ENCODE data around the gene SFTPB.
A peak's percentile ranks its signal among the peaks of the same experiment; 100 is the strongest.

The SFTPB gene

GRCh38 chr2:85702172-85702571 lies 34.2 kb upstream of the SFTPB start:
- DNase-seq (ENCODE audit: low spot score), result no peak

DNA sequence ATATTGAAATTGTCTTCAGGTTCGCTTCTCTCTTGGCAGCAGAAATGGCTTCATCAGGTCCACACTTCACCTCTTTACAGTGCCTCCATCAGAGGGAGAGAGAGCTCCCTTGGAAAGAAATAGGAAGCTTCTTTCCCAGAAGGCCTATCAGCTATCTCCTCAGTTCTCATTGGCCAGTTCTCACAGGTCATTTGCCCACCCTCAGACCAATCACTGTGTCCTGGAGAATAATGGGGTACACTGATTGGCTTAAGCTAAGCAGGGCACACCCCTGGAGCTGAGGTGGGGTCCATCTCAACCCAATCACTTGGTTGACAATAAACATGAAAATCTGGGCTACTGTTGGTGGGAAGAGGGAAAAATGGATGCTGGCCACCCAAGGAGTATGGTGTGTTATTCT lies 31.3 kb upstream of the SFTPB start:
- no peak for DNase-seq (ENCODE audit: low spot score)

DNA sequence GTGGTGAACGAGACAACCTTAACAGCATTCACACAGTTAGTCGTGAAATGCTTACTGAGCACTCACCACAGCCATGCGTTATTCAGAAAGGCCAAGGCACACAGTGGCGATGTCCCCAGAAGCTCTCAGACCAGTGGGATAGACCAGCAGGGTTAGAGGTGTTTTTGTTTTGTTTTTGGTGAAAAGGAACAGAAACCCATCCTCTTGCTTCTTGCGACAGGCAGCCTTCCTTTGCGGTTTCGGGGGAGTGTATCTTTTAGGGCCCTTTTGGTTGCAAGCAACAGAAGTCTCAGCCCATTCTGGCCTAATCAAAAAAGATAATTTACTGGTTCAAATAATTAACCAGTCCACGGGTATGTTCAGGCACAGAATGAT lies 30.9 kb upstream of the SFTPB start:
- no peak for DNase-seq (ENCODE audit: low spot score)

DNA sequence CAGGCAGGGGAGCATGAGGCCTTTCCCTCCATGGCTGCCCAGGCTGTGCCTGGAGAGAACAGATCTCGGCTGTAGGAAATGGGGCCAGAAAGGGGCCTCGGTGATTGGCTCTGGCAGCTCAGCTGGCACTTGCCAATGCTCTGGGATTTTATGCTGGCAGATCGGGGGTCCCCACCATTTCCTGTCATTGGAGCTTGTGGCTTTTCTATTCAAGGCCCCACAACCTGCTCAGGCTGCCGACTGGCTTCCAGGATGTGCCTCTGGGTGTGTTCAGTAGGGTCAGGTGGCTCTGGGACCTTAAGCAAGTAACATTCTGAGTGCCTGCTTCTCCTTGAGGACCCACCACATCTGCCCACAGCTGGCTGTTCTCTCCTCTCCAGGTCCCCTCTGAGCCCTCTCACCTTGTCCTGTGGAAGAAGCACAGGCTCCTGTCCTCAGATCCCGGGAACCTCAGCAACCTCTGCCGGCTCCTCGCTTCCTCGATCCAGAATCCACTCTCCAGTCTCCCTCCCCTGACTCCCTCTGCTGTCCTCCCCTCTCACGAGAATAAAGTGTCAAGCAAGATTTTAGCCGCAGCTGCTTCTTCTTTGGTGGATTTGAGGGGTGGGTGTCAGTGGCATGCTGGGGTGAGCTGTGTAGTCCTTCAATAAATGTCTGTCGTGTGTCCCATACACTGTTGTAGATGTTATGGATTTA lies 30.3 kb upstream of the SFTPB start:
- DNase-seq (ENCODE audit: low spot score), result no peak

DNA sequence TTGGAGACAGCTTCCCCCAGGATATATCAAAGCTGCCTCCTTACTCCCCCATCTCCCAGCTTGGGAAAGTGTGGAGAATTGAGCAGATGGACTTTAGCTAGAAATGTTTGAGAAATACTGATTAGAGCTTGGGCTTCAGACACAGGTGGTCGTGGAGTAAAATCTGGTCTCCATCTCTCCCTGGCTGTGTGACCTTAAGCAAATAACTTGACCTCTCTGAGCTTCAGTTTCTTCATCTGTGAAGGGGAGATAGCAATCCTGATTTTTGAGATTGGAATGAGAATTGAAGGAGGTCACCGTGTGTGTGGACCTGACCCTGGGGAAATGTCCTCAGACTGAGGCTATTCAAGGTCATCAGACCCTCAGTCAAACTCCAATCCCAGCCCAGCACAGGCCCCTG lies 29.7 kb upstream of the SFTPB start:
- DNase-seq (ENCODE audit: low spot score), result no peak

DNA sequence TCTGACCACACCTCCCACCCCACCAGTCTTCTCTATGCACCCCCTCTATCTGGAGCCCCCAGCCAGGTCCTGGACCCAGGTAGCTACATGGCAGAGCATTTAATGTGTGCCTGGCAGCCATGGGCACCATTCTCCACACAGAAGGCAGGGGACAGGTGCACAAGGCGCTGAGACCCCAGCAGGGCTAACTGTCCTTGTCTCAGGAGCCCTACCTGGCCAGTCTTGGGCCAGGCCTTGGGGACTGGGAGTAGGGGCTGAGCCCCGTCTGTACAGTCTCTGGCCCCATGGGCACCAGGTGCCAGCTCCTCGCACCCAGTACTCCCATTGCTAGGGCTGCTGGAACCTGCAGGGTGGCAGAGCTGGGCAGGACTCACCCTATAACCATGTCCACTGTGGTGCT lies 29.1 kb upstream of the SFTPB start:
- no peak for DNase-seq (ENCODE audit: low spot score)

GRCh38 chr2:85695691-85696668 lies 28.0 kb upstream of the SFTPB start:
- DNase-seq (ENCODE audit: low spot score), result no peak

GRCh38 chr2:85695121-85695520 lies 27.1 kb upstream of the SFTPB start:
- DNase-seq (ENCODE audit: low spot score), result no peak

DNA sequence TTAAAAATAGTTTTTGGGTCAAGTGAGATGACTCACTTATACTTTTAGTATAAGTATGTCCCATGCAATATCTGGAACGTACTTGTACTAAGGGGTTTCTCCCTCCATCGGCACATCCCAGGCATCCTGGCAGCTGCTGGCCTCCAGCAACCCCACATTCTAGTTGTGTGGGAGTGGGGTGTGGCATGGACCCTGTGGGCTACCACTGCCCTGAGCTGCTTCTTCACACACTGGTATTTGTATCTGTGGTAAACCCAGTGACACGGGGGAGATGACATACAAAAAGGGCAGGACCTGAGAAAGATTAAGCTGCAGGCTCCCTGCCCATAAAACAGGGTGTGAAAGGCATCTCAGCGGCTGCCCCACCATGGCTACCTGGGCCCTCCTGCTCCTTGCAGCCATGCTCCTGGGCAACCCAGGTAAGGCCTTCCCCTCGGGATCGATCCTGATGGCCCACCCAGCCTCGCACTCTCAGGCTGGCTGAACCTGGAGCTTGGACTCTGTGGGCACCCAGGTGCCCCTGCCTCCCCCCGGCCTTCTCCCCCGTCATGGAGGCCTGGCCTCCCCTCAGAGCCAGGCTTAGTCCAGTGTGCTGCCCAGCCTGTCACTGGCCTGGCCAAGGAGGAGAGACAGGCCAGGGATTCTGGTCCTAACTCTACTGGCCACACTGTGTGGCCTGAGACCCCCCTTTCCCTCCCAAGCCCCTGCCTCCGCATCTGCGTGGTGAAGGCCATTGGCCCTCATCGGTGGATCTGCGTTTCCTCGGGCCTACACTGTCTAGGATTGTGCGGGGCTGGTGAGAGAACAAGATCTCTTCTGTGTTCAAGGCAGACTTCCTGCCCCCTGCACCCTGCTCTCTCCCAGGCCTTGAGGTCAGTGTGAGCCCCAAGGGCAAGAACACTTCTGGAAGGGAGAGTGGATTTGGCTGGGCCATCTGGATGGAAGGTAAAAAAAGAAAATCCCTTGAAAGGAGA lies 26.3 kb upstream of the SFTPB start, which contains the start of gene GNLY:
Gene GNLY (plus strand): TSS at position 307 of the 974 bp plus-strand sequence. CDS start 61 bp downstream, at position 368.
- DNase-seq (ENCODE audit: low spot score), result no peak

- DNase-seq (ENCODE audit: low spot score), result no peak
These were observed 24.1 kb upstream of the SFTPB start for GRCh38 chr2:85692039-85692645.

DNA sequence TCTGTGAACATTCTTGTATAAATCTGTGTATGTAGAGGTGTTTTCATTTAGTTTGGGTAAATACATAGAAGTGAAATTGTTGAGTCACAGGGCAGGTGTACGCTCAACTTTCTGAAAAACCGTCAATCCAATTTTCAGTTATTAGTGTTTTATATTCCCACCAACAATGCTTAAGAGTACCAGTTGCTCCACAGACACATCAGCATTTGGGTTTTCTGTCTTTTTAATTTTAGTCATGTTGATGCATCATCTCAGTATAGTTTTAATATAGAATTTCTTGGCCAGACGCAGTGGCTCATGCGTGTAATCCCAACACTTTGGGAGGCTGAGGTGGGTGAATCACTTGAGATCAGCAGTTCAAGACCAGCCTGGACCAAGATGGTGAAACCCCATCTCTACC lies 22.9 kb upstream of the SFTPB start:
- no peak for DNase-seq (ENCODE audit: low spot score)

DNA sequence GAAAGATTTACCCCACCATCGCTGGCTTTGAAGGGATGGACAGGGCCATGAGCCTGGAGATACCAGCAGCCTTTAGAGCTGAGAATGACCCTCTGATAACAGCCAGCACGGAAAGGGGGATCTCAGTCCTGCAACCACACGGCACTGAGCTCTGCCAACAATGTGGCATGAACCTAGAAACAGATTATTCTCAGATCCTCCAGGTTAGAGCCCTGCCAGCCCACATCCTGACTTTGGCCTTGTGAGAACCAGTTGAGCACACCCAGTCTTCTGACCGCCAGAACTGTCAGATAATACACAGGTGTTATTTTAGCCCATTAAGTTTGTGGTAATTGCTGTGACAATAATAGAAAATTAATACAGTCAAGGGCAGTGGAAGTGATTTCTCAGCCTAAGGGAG lies 16.8 kb upstream of the SFTPB start:
- DNase-seq (ENCODE audit: low spot score), result no peak

- DNase-seq (ENCODE audit: low spot score), result no peak
These were observed 16.4 kb upstream of the SFTPB start for GRCh38 chr2:85684380-85684779.

DNA sequence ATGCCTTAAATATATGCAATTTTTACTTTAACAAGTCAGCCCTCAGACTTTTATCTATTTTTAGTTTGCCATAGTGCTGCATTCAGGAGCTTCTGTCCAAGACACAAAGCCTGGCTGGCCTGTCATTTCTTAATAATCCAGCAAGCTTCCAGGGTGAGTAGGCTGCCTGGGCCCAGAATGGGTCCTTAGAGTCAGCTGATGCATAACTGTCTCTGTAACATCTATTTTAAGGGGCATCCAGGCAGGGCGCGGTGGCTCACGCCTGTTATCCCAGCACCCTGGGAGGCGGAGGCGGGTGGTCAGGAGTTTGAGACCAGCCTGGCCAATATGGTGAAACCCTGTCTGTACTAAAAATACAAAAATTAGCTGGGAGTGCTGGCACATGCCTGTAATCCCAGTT lies 14.4 kb upstream of the SFTPB start:
- DNase-seq (ENCODE audit: low spot score), result no peak

- DNase-seq (ENCODE audit: low spot score), result no peak
These were observed 13.8 kb upstream of the SFTPB start for GRCh38 chr2:85681776-85682175.

DNA sequence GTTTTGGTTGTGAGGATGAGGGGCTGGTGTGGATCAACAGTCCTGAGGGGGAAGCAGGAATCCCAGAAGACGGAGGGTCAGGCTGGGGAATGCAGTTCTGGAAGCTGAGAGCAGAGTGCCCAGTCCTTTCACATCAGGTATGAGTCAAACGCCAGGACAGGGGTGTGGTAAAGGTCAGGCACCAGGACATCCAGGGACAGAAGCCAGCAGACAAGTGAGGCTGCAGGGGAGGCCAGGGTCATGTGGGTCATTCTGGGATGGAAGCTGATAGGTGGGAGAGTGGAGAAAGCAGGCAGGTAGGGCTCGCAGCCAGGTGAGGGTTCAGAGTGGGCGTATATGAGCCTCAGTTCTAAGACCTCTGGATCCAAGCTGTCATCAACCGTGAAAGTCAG lies 13.4 kb upstream of the SFTPB start:
- DNase-seq (ENCODE audit: low spot score), result peak; percentile 2

DNA sequence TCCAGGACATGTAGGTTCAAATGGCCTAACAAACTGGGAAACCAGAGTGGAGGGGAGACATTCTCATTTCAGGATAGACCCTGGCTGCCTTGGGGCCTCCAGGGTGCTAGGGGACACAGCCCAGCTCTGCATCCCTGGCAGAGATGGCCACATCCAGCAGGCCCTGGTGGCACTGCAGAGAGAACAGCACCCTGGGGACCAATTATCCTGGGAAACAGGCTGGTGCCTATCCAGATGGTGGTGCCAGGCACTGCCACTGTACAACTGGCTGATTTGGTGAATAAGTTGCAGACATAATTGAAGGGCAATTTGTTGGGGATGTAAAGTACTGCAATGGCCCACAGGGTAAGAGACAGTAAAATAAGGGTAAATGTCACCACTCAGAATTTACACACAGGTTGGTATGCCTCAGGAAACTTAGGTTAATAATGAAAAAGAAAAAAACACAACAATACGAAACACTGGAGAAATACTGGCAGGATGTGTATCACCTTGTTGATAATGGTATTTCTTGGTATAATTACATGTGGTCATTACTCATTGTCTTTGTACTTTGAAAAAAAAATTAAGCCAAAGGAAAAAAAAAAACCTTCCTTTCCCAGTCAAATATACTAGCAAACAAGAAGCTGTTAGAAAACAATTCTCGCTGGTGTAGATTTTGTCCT lies 12.8 kb upstream of the SFTPB start:
- DNase-seq (ENCODE audit: low spot score), result peak; percentile 1

- peak; percentile 90 for DNase-seq (ENCODE audit: low spot score)
These were observed 11.0 kb upstream of the SFTPB start for GRCh38 chr2:85678794-85679672.

DNA sequence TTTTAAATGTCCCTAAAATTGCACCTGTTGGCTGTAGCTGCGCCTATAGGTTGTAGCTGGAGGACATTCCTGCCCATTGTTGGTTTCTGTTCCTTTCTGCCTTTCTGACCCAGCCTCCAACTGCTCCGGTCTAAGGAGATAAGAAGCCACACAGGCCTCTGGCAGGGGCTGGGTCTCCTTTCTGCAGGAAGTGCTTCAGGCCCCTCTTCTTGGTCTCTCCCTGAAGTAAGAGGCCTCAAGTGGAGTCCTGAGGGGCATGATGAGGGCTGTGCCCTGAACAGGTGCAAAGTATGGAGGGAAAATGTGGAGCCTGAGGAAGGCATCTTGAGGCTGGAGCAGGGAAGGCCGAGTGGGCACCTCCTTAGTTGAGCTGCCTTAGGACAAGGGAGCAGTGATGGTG lies 10.4 kb upstream of the SFTPB start:
- no peak for DNase-seq (ENCODE audit: low spot score)
